EH (cell line): ENCODE results near the gene NUB1.

ENCODE experiments used
- DNase-seq: peaks from one replicate; pipeline ENCODE4 v3.0.0-alpha.2; 2015; ENCODE audit warnings: low read depth

Gene NUB1

GRCh38 chr7:151389768-151390597, 48.4 kb downstream of the NUB1 start:
- DNase-seq = no peak

- DNase-seq = no peak
Observed at GRCh38 chr7:151390598-151391357, 49.2 kb downstream of the NUB1 start.

- DNase-seq = no peak
Observed at GRCh38 chr7:151391358-151391730, 49.7 kb downstream of the NUB1 start.

GRCh38 chr7:151392002-151392401, 50.4 kb downstream of the NUB1 start:
- no peak for DNase-seq

GRCh38 chr7:151392426-151392825, 50.8 kb downstream of the NUB1 start:
- DNase-seq = no peak

- no peak for DNase-seq
Observed at GRCh38 chr7:151393031-151393977, 51.7 kb downstream of the NUB1 start.

- DNase-seq = no peak
Observed at GRCh38 chr7:151394076-151395035, 52.7 kb downstream of the NUB1 start.

- DNase-seq = no peak
Observed at GRCh38 chr7:151395036-151395367, 53.4 kb downstream of the NUB1 start.

- no peak for DNase-seq
Observed at GRCh38 chr7:151396328-151396970, 54.8 kb downstream of the NUB1 start.

GRCh38 chr7:151397026-151397425, 55.4 kb downstream of the NUB1 start:
- DNase-seq = no peak

GRCh38 chr7:151398446-151399304, 57.1 kb downstream of the NUB1 start:
- DNase-seq = no peak

- no peak for DNase-seq
Observed at GRCh38 chr7:151399305-151399601, 57.6 kb downstream of the NUB1 start.

- DNase-seq = peak; percentile 18
Observed at GRCh38 chr7:151399906-151400305, 58.3 kb downstream of the NUB1 start.

- no peak for DNase-seq
Observed at GRCh38 chr7:151400626-151401315, 59.2 kb downstream of the NUB1 start.

GRCh38 chr7:151402029-151402835, 60.6 kb downstream of the NUB1 start:
- DNase-seq = no peak

- no peak for DNase-seq
Observed at GRCh38 chr7:151403764-151404163, 62.2 kb downstream of the NUB1 start.

- peak; percentile 52 for DNase-seq
Observed at GRCh38 chr7:151404216-151405011, 62.8 kb downstream of the NUB1 start.

- no peak for DNase-seq
Observed at GRCh38 chr7:151405056-151405455, 63.4 kb downstream of the NUB1 start.
